Activated naive CD4-positive, alpha-beta T cell treated with anti-CD3 and anti-CD28 coated beads, Interleukin-2, amount 50 U/mL, for 16 hours (primary cell): ENCODE data around the gene STAT4.

Experiments
- DNase-seq: peaks from one replicate; pipeline ENCODE4 v3.0.0-alpha.2; 2020

Gene STAT4

GRCh38 chr2:191038241-191038725 lies 112.5 kb downstream of the STAT4 start:
- no peak for DNase-seq

- DNase-seq, result no peak
These were observed 113.4 kb downstream of the STAT4 start for GRCh38 chr2:191037351-191037750.

- DNase-seq, result no peak
These were observed 114.4 kb downstream of the STAT4 start for GRCh38 chr2:191036363-191036762.

- DNase-seq, result no peak
These were observed 118.0 kb downstream of the STAT4 start for GRCh38 chr2:191032588-191033429.

GRCh38 chr2:191031256-191031655 lies 119.5 kb downstream of the STAT4 start:
- no peak for DNase-seq

GRCh38 chr2:191030521-191031154 lies 120.2 kb downstream of the STAT4 start:
- peak; percentile 34 for DNase-seq

- no peak for DNase-seq
These were observed 121.4 kb downstream of the STAT4 start for GRCh38 chr2:191029280-191029950.

- DNase-seq, result no peak
These were observed 124.4 kb downstream of the STAT4 start for GRCh38 chr2:191026377-191026776.

GRCh38 chr2:191025135-191025534 lies 125.7 kb downstream of the STAT4 start:
- DNase-seq, result no peak

- no peak for DNase-seq
These were observed 127.5 kb downstream of the STAT4 start for GRCh38 chr2:191023235-191023679.

GRCh38 chr2:191020742-191021381 lies 129.9 kb downstream of the STAT4 start:
- peak; percentile 53 for DNase-seq

GRCh38 chr2:191020221-191020741 lies 130.5 kb downstream of the STAT4 start:
- DNase-seq, result peak; percentile 93

- DNase-seq, result no peak
These were observed 131.4 kb downstream of the STAT4 start for GRCh38 chr2:191019376-191019775.

GRCh38 chr2:191018643-191019119 lies 132.1 kb downstream of the STAT4 start:
- no peak for DNase-seq

- DNase-seq, result no peak
These were observed 132.7 kb downstream of the STAT4 start for GRCh38 chr2:191018048-191018447.

- DNase-seq, result no peak
These were observed 135.0 kb downstream of the STAT4 start for GRCh38 chr2:191015831-191016230.

- no peak for DNase-seq
These were observed 135.6 kb downstream of the STAT4 start for GRCh38 chr2:191015239-191015638.

GRCh38 chr2:191014653-191015020 lies 136.2 kb downstream of the STAT4 start:
- DNase-seq, result no peak

GRCh38 chr2:191013932-191014652 lies 136.7 kb downstream of the STAT4 start, which contains the start of gene STAT1:
TSS of gene STAT1 (minus strand) at chr2:191014171. CDS start at chr2:191010003, 4,168 bp downstream.
- peak; percentile 96 for DNase-seq

- no peak for DNase-seq
These were observed 137.2 kb downstream of the STAT4 start for GRCh38 chr2:191013682-191013931.

- no peak for DNase-seq
These were observed 137.7 kb downstream of the STAT4 start for GRCh38 chr2:191012845-191013681.
